IMR-90 (cell line): ENCODE results near the gene FBXL7. TPM values are rescaled to one million over a fixed set of nuclear protein-coding genes. Genes with fewer than 3 reads are reported as not detected.

Source experiments
- ATAC-seq: fragments of 200-7000 bp; cut with Tn5 transposase; 2 replicates; pipeline ENCODE4 v1.9.1; 2020; ENCODE audit warnings: low read depth, mild to moderate bottlenecking, moderate library complexity
- BruUV-seq: library from RNA; stranded (reverse); fragments of 400-500 nt; replicated peaks from 2 replicates; lab custom pipeline; 2021; lab: Mats Ljungman, UMichigan
- CTCF ChIA-PET: fragments of 300-600 bp; formaldehyde crosslinking; extraction: SDS; loops from one replicate; lab custom pipeline; 2021; ENCODE audit warnings: antibody characterized with exemption; lab: Yijun Ruan, JAX
- POLR2A ChIA-PET: fragments of 300-600 bp; sonication (Branson Sonifier 250); formaldehyde crosslinking; loops from one replicate; lab custom pipeline; 2022; ENCODE audit warnings: antibody characterized with exemption; ENCODE audit not compliant: unreplicated experiment; lab: Charles Lee
- DNase-seq: peaks from one replicate; pipeline ENCODE4 v3.0.0; 2013
- H2AFZ ChIP-seq: replicated peaks from 2 replicates; pipeline ENCODE3; 2013; ENCODE audit warnings: low read length, mild to moderate bottlenecking; ENCODE audit not compliant: poor library complexity
- H2AK5ac ChIP-seq: 2 replicates; pipeline ENCODE4 v1.6.1; 2013; ENCODE audit warnings: low read depth, low read length, inconsistent platforms
- H2AK9ac ChIP-seq: replicated peaks from 2 replicates; pipeline ENCODE3; 2013; ENCODE audit warnings: mild to moderate bottlenecking, low read depth, low read length, moderate library complexity; ENCODE audit not compliant: poor library complexity
- H2BK120ac ChIP-seq: 2 replicates; pipeline ENCODE4 v1.6.1; 2013; ENCODE audit warnings: low read depth, low read length, inconsistent platforms
- H2BK15ac ChIP-seq: 3 replicates; pipeline ENCODE4 v1.6.1; 2013; ENCODE audit warnings: low read depth, low read length, inconsistent platforms
- H2BK20ac ChIP-seq: 2 replicates; pipeline ENCODE4 v1.6.1; 2013; ENCODE audit warnings: low read depth, mild to moderate bottlenecking, inconsistent platforms, low read length, moderate library complexity
- H2BK5ac ChIP-seq: 2 replicates; pipeline ENCODE4 v1.6.1; 2013; ENCODE audit warnings: mild to moderate bottlenecking, low read depth, low read length, inconsistent platforms; ENCODE audit not compliant: poor library complexity, severe bottlenecking
- H3K14ac ChIP-seq: replicated peaks from 2 replicates; pipeline ENCODE4 v1.6.1; 2013; ENCODE audit warnings: low read depth, low read length, inconsistent platforms
- H3K18ac ChIP-seq: 2 replicates; pipeline ENCODE4 v1.6.1; 2013; ENCODE audit warnings: low read depth, low read length, control low read depth
- H3K23ac ChIP-seq: 2 replicates; pipeline ENCODE4 v1.6.1; 2013; ENCODE audit warnings: low read depth, low read length, inconsistent platforms
- H3K27ac ChIP-seq: 2 replicates; pipeline ENCODE4 v1.5.1; 2013; ENCODE audit warnings: mild to moderate bottlenecking, control low read depth, low read length; ENCODE audit not compliant: insufficient read depth
- H3K27me3 ChIP-seq: 2 replicates; pipeline ENCODE4 v1.6.1; 2013; ENCODE audit warnings: low read length; ENCODE audit not compliant: control insufficient read depth, insufficient read depth
- H3K36me3 ChIP-seq: 2 replicates; pipeline ENCODE4 v1.6.1; 2013; ENCODE audit warnings: low read length, mixed read lengths; ENCODE audit not compliant: control insufficient read depth, insufficient read depth
- H3K4ac ChIP-seq: 2 replicates; pipeline ENCODE4 v1.6.1; 2013; ENCODE audit warnings: low read depth, low read length, inconsistent platforms
- H3K4me1 ChIP-seq: 2 replicates; pipeline ENCODE4 v1.6.1; 2013; ENCODE audit warnings: low read length, mixed read lengths; ENCODE audit not compliant: control insufficient read depth, insufficient read depth
- H3K4me2 ChIP-seq: 2 replicates; pipeline ENCODE4 v1.6.1; 2013; ENCODE audit warnings: low read depth, mild to moderate bottlenecking, control low read depth, low read length, moderate library complexity
- H3K4me3 ChIP-seq: 2 replicates; pipeline ENCODE4 v1.5.1; 2013; ENCODE audit warnings: low read depth, mild to moderate bottlenecking, control low read depth, low read length, moderate library complexity; ENCODE audit not compliant: insufficient read depth
- H3K56ac ChIP-seq: 2 replicates; pipeline ENCODE4 v1.6.1; 2013; ENCODE audit warnings: low read length, inconsistent platforms; ENCODE audit not compliant: insufficient read depth; ENCODE audit errors: extremely low read depth
- H3K79me1 ChIP-seq, 2 experiments: 2 replicates each; pipeline ENCODE4 v1.6.1; 2013; ENCODE audit warnings: low read length in 2 of 2, inconsistent platforms in 1 of 2, low read depth in 1 of 2
- H3K9ac ChIP-seq: 2 replicates; pipeline ENCODE4 v1.6.1; 2013; ENCODE audit warnings: low read depth, low read length, control low read depth
- H3K9me1 ChIP-seq: 2 replicates; pipeline ENCODE4 v1.6.1; 2013; ENCODE audit warnings: low read length, inconsistent platforms; ENCODE audit not compliant: insufficient read depth
- H3K9me3 ChIP-seq: 2 replicates; pipeline ENCODE4 v1.6.1; 2013; ENCODE audit warnings: low read length; ENCODE audit not compliant: control insufficient read depth, insufficient read depth
- H4K20me1 ChIP-seq: 2 replicates; pipeline ENCODE4 v1.6.1; 2013; ENCODE audit warnings: low read length, inconsistent platforms; ENCODE audit not compliant: insufficient read depth
- H4K5ac ChIP-seq: 2 replicates; pipeline ENCODE4 v1.6.1; 2013; ENCODE audit warnings: mild to moderate bottlenecking, low read depth, low read length, control low read depth
- H4K8ac ChIP-seq, 2 experiments: 2 replicates each; pipeline ENCODE4 v1.6.1; 2013; ENCODE audit warnings: low read depth in 2 of 2, low read length in 2 of 2, control low read depth in 1 of 2, inconsistent platforms in 1 of 2
- H4K91ac ChIP-seq: 2 replicates; pipeline ENCODE4 v1.6.1; 2013; ENCODE audit warnings: low read depth, low read length, inconsistent platforms; ENCODE audit not compliant: insufficient read depth
- BHLHE40 ChIP-seq: fragments of 150-350 bp; IDR thresholded peaks from 2 replicates; pipeline ENCODE4 v1.6.1; 2016; ENCODE audit warnings: mild to moderate bottlenecking, low read depth, low read length
- CEBPB ChIP-seq: IDR thresholded peaks from 2 replicates; pipeline ENCODE4 v1.6.1; 2012; ENCODE audit warnings: low read depth, low read length, improper control_type of control experiment
- CHD1 ChIP-seq: IDR thresholded peaks from 2 replicates; pipeline ENCODE4 v1.6.1; 2012; ENCODE audit warnings: low read depth, low read length, improper control_type of control experiment
- FOS ChIP-seq: fragments of 150-350 bp; IDR thresholded peaks from 2 replicates; pipeline ENCODE4 v1.6.1; 2016; ENCODE audit warnings: low read depth, low read length
- MAFK ChIP-seq: IDR thresholded peaks from 2 replicates; pipeline ENCODE4 v1.6.1; 2012; ENCODE audit warnings: low read depth, low read length, improper control_type of control experiment
- MAZ ChIP-seq: IDR thresholded peaks from 2 replicates; pipeline ENCODE4 v1.6.1; 2012; ENCODE audit warnings: low read depth, mild to moderate bottlenecking, low read length, improper control_type of control experiment, moderate library complexity, borderline replicate concordance
- MXI1 ChIP-seq: IDR thresholded peaks from 2 replicates; pipeline ENCODE4 v1.6.1; 2012; ENCODE audit warnings: low read depth, mild to moderate bottlenecking, low read length, moderate library complexity, borderline replicate concordance
- NFE2L2 ChIP-seq: fragments of 150-350 bp; IDR thresholded peaks from 2 replicates; pipeline ENCODE4 v1.6.1; 2016; ENCODE audit warnings: low read depth, mild to moderate bottlenecking, low read length
- POLR2A ChIP-seq: IDR thresholded peaks from 2 replicates; pipeline ENCODE4 v1.6.1; 2012; ENCODE audit warnings: mild to moderate bottlenecking, low read depth, low read length
- RAD21 ChIP-seq: IDR thresholded peaks from 2 replicates; pipeline ENCODE4 v1.6.1; 2012; ENCODE audit warnings: low read length, improper control_type of control experiment
- RCOR1 ChIP-seq: IDR thresholded peaks from 2 replicates; pipeline ENCODE4 v1.6.1; 2012; ENCODE audit warnings: mild to moderate bottlenecking, low read length, improper control_type of control experiment; ENCODE audit not compliant: insufficient replicate concordance
- SMC3 ChIP-seq: fragments of 150-350 bp; IDR thresholded peaks from 2 replicates; pipeline ENCODE4 v1.6.1; 2016; ENCODE audit warnings: low read depth, mild to moderate bottlenecking, antibody characterized with exemption, low read length, moderate library complexity
- USF2 ChIP-seq: fragments of 150-350 bp; IDR thresholded peaks from 2 replicates; pipeline ENCODE4 v1.6.1; 2017; ENCODE audit warnings: mild to moderate bottlenecking, antibody characterized with exemption, low read length, low read depth
- WGBS, 2 experiments: methylation state at CpG; one replicate each; pipeline versions ENCODE4 v1.1.5 to v1.1.7; 2013; ENCODE audit warnings: missing lambda C conversion rate in 2 of 2; ENCODE audit not compliant: insufficient read length in 1 of 2; ENCODE audit errors: extremely low coverage in 2 of 2; 5-methylcytosine and 5-hydroxymethylcytosine counted together
- dilution Hi-C: fragments of 300-500 bp; cut with HindIII; formaldehyde crosslinking; loops from one replicate; pipeline ENCODE4 v1.14.3; 2018; ENCODE audit warnings: low sequenced_read_pairs; ENCODE audit not compliant: unreplicated experiment
- in situ Hi-C: fragments of 300-500 bp; cut with MboI; formaldehyde crosslinking; loops from 3 replicates; pipeline ENCODE4 v1.14.3; 2019; ENCODE audit warnings: low sequenced_read_pairs, inconsistent platforms, mixed read lengths
- intact Hi-C: fragments of 100-400 bp; cut with micrococcal nuclease; formaldehyde crosslinking; loops from 2 replicates; pipeline ENCODE4 v1.10.0; 2022
- polyA plus RNA-seq, 3 experiments: library from polyadenylated mRNA; depleted of rRNA; stranded (reverse); fragments of >200 nt; gene quantifications; 2 replicates each; pipeline ENCODE4 v1.2.3, GENCODE V29; 2012; ENCODE audit warnings: low replicate concordance in 1 of 3
- total RNA-seq: library from RNA; depleted of rRNA; stranded (reverse); fragments of >200 nt; gene quantifications from 2 replicates; pipeline ENCODE4 v1.2.3, GENCODE V29; 2012
- TF ChIP-seq, protein P1 (sequence below): fragments of 150-350 bp; IDR thresholded peaks from 2 replicates; pipeline ENCODE4 v1.6.1; 2016; ENCODE audit warnings: low read depth, mild to moderate bottlenecking, low read length, moderate library complexity, borderline replicate concordance
- TF ChIP-seq, protein P2 (sequence below): conservative IDR thresholded peaks from 2 replicates; pipeline ENCODE4 v1.5.1; 2012; ENCODE audit warnings: mild to moderate bottlenecking, low read depth, low read length, improper control_type of control experiment

Gene FBXL7
- total and polyA plus RNA-seq, 2 of the 4 experiments (the other 2 are of a cell fraction), result 4.1 to 10.2 TPM

GRCh38 chr5:15579193-15579990 lies 79.4 kb downstream of the FBXL7 start:
- H2AK5ac ChIP-seq, result no peak overlapping the region
- H3K4ac ChIP-seq, result no peak overlapping the region
- no peak overlapping the region for H2BK120ac ChIP-seq
- POLR2A ChIA-PET, result no interaction called here
- H3K9me1 ChIP-seq, result no peaks in the 10 kb centered on the region
- H3K9ac ChIP-seq, result no peak overlapping the region
- no peak overlapping the region; the same call in 1 of the 2 replicates for H3K27ac ChIP-seq
- no peak overlapping the region for H3K56ac ChIP-seq
- no peaks in the 10 kb centered on the region for H3K27me3 ChIP-seq
- H4K5ac ChIP-seq, result no peak overlapping the region
- peaks cover 12% of the 10 kb centered on the region; the same call in 1 of the 2 replicates for H3K4me1 ChIP-seq
- BruUV-seq, result no TSS peak
- no peak overlapping the region for H4K8ac ChIP-seq
- dilution Hi-C loops, result no loop called here
- H2BK20ac ChIP-seq, result no peak overlapping the region
- H2AK9ac ChIP-seq, result no peak overlapping the region
- in situ Hi-C loops, result no loop called here
- no peak for DNase-seq
- peaks cover 3% of the 10 kb centered on the region; the same call in 1 of the 2 replicates for H3K36me3 ChIP-seq
- H3K4me3 ChIP-seq, result no peak overlapping the region
- peak; percentile 53 for ATAC-seq
- WGBS, 2 experiments, result no CpG with 5 or more reads among the region's 3 CpGs
- intact Hi-C loops, result no loop called here
- no peak overlapping the region for H2BK15ac ChIP-seq
- H3K9me3 ChIP-seq, result peaks cover 4% of the 10 kb centered on the region
- 0 out of 2 replicates have a peak, but pooled peaks cover 3% of the 10 kb centered on the region for H4K20me1 ChIP-seq
- H3K79me1 ChIP-seq, result peaks cover 28 to 37% of the 10 kb centered on the region in 2 experiments
- no peak overlapping the region for H3K23ac ChIP-seq
- no peak overlapping the region; the same call in 1 of the 2 replicates for H3K18ac ChIP-seq
- H2AFZ ChIP-seq, result no peak overlapping the region
- no peak overlapping the region for H3K14ac ChIP-seq
- CTCF ChIA-PET, result no interaction called here
- no peak overlapping the region for H2BK5ac ChIP-seq
- H4K91ac ChIP-seq, result no peak overlapping the region
- no peak overlapping the region for H3K4me2 ChIP-seq
- TF ChIP-seq, protein P1, sequence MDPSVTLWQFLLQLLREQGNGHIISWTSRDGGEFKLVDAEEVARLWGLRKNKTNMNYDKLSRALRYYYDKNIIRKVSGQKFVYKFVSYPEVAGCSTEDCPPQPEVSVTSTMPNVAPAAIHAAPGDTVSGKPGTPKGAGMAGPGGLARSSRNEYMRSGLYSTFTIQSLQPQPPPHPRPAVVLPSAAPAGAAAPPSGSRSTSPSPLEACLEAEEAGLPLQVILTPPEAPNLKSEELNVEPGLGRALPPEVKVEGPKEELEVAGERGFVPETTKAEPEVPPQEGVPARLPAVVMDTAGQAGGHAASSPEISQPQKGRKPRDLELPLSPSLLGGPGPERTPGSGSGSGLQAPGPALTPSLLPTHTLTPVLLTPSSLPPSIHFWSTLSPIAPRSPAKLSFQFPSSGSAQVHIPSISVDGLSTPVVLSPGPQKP, result no peak
- TF ChIP-seq FOS, result no peak
- TF ChIP-seq, protein P2, sequence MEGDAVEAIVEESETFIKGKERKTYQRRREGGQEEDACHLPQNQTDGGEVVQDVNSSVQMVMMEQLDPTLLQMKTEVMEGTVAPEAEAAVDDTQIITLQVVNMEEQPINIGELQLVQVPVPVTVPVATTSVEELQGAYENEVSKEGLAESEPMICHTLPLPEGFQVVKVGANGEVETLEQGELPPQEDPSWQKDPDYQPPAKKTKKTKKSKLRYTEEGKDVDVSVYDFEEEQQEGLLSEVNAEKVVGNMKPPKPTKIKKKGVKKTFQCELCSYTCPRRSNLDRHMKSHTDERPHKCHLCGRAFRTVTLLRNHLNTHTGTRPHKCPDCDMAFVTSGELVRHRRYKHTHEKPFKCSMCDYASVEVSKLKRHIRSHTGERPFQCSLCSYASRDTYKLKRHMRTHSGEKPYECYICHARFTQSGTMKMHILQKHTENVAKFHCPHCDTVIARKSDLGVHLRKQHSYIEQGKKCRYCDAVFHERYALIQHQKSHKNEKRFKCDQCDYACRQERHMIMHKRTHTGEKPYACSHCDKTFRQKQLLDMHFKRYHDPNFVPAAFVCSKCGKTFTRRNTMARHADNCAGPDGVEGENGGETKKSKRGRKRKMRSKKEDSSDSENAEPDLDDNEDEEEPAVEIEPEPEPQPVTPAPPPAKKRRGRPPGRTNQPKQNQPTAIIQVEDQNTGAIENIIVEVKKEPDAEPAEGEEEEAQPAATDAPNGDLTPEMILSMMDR, result no peak
- TF ChIP-seq NFE2L2, result no peak
- no peak for TF ChIP-seq USF2
- TF ChIP-seq MXI1, result no peak
- TF ChIP-seq SMC3, result no peak
- no peak for TF ChIP-seq POLR2A
- TF ChIP-seq MAFK, result no peak
- TF ChIP-seq CEBPB, result no peak
- TF ChIP-seq MAZ, result no peak
- no peak for TF ChIP-seq CHD1
- no peak for TF ChIP-seq RCOR1
- no peak for TF ChIP-seq BHLHE40
- TF ChIP-seq RAD21, result no peak
